Measurements from ENCODE around the gene MBD5. TPM values are rescaled to one million over a fixed set of nuclear protein-coding genes. Genes with fewer than 3 reads are reported as not detected.

Gene MBD5
- total RNA-seq, 1 donor from 2014 or later = 8.3 TPM

DNA sequence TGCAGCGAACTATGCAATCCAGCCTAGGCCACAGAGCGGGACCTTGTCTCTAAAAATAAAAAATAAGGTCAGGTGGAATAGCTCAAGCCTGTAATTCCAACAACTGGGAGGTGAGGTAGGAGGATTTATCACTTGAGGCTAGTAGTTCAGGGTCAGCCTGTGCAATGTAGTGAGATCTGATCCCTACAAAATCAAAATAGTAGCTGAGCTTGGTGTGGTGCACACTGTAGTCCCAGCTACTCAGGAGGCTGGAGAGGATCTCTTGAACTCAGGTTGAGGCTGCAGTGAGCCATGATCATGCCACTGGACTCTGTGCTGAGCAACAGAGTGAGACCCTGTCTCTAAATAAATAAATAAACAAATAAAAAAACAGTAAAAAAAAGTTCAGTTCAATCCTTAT, 5.7 kb downstream of the MBD5 start:
- no peak for DNase-seq (ENCODE audit: low spot score in 2 of 2)
- TF ChIP-seq, protein P1, sequence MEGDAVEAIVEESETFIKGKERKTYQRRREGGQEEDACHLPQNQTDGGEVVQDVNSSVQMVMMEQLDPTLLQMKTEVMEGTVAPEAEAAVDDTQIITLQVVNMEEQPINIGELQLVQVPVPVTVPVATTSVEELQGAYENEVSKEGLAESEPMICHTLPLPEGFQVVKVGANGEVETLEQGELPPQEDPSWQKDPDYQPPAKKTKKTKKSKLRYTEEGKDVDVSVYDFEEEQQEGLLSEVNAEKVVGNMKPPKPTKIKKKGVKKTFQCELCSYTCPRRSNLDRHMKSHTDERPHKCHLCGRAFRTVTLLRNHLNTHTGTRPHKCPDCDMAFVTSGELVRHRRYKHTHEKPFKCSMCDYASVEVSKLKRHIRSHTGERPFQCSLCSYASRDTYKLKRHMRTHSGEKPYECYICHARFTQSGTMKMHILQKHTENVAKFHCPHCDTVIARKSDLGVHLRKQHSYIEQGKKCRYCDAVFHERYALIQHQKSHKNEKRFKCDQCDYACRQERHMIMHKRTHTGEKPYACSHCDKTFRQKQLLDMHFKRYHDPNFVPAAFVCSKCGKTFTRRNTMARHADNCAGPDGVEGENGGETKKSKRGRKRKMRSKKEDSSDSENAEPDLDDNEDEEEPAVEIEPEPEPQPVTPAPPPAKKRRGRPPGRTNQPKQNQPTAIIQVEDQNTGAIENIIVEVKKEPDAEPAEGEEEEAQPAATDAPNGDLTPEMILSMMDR (IDR thresholded peaks at IDR 0.05) = no peak
- H3K27ac ChIP-seq = no peak overlapping the region
- no peak overlapping the region for H3K4me3 ChIP-seq
- peaks cover 3 to 7% of the 10 kb centered on the region in 2 donors for H3K4me1 ChIP-seq
- no peaks in the 10 kb centered on the region for H3K9me3 ChIP-seq
- no peaks in the 10 kb centered on the region for H3K27me3 ChIP-seq
- H3K36me3 ChIP-seq = no peaks in the 10 kb centered on the region
- intact Hi-C loops (cut with DNase I) = loop anchor here (10.0 kb wide), 1 partner anchor 1558 kb away; the partner anchor contains the start of gene MMADHC

DNA sequence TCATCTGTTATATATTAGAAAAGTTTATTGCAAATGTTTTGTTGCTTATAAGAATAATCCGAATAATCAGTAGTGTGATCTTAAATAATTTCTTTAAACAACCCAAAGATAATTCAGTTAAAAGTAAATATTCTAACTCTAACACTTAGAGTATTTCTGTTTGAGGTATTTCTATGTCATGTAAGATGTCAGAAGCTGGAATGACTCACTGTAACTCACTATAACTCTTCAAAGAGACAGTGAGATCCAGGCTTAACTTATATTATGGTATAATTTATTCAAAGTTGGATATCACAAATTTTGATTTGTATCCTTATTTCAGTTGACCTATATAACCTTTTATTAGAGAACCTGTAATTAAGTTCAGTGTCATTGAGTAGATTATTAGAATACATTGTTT, 6.9 kb downstream of the MBD5 start:
- intact Hi-C loops (cut with DNase I) = loop anchor here (10.0 kb wide), 1 partner anchor 1557 kb away; the partner anchor contains the start of gene MMADHC
- Histone ChIP-seq H3K27me3 (no peaks in the 10 kb centered on the region), H3K36me3 (no peaks in the 10 kb centered on the region), H3K4me3 (no peak overlapping the region), H3K9me3 (no peaks in the 10 kb centered on the region), H3K27ac (no peak overlapping the region), H3K4me1 (peaks cover 0 to 3% of the 10 kb centered on the region in 2 donors)
- DNase-seq (ENCODE audit: low spot score in 2 of 2) = no peak
- TF ChIP-seq, protein P1 (IDR thresholded peaks at IDR 0.05) = no peak

DNA sequence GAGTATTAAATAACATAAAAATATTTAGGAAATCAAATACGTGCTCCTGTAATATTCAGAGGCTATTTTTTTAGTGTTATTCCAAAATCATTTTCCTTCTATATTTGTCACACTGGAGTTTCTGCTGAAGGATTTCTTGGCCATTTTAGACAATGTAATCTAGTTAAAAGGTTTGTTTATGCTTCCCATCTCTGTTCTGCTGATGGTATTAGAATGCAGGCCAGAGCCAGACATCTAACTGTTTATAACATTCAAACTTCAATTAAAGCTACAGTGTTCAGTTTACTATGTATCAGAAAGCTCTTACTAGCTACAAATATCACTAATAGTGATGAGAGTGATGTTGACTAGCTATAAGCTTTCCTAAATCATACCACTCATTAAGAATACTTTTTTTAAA, 7.9 kb downstream of the MBD5 start:
- TF ChIP-seq, protein P1 (IDR thresholded peaks at IDR 0.05) = no peak
- Histone ChIP-seq H3K36me3 (no peaks in the 10 kb centered on the region), H3K9me3 (no peaks in the 10 kb centered on the region), H3K4me1 (no peaks in the 10 kb centered on the region), H3K27me3 (no peaks in the 10 kb centered on the region), H3K4me3 (no peak overlapping the region), H3K27ac (no peak overlapping the region)
- DNase-seq (ENCODE audit: low spot score in 2 of 2) = no peak
- intact Hi-C loops (cut with DNase I) = loop anchor here (10.0 kb wide), 1 partner anchor 1556 kb away; the partner anchor contains the start of gene MMADHC

DNA sequence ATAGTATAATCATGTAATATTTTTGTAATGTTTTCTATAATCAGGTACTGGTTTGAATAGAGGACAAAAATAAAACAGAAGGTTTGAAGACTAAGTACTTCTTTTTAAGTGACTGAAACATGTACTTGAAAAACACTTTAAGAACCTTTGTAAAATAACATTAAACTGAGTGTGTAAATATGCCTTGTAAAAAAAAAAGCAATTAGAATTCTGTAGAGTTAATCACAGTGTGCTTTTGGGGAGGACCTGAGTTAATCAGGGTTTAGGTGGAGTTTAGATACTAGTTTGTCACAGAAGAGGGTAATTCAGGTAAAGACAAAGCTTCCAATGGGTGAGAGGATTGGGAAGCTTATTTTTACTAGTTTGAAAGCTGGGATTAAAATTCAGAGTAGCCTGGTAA, 10.3 kb downstream of the MBD5 start:
- H3K27me3 ChIP-seq = no peaks in the 10 kb centered on the region
- TF ChIP-seq, protein P1 (IDR thresholded peaks at IDR 0.05) = no peak
- H3K4me3 ChIP-seq = no peak overlapping the region
- intact Hi-C loops (cut with DNase I) = no loop called here
- no peaks in the 10 kb centered on the region for H3K4me1 ChIP-seq
- no peak overlapping the region for H3K27ac ChIP-seq
- no peaks in the 10 kb centered on the region for H3K36me3 ChIP-seq
- H3K9me3 ChIP-seq = no peaks in the 10 kb centered on the region
- no peak for DNase-seq (ENCODE audit: low spot score in 2 of 2)

DNA sequence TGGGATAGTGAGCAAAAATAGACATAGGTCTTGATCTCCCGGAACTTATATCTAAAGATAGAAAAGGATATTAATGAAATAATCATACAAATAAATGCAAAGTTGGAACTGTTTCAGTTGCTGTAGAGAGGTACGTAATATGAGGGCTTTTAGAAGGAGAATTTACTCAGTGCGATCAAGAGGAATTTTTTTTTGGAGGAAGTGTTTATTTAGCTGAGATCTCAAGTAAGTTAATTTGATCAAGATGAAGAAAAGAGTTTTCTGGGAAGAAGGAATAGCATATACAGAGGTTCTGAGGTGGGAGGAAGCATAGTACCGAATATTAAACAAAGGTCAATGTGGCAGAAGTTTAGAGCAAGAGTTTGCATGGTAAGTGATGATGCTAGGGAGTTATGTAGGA, 11.3 kb downstream of the MBD5 start:
- TF ChIP-seq, protein P1 (IDR thresholded peaks at IDR 0.05) = no peak

DNA sequence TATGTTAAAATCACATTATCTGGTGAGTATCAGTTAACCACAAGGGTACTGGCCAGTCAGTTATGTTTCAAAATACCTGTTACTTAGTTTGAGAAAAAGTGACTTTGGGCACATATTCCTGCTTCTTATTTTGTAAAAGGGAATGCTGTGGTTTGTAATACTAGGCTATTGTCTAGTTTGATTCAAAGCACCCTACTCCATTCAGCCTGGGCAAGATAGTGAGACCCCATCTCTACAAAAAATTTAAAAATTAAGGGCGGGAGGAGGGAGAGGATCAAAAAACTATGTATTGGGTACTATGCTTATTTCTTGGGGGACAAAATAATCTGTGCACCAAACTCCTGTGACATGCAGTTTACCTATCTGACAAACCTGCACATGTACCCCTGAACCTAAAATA, 18.9 kb downstream of the MBD5 start:
- intact Hi-C loops (cut with DNase I) = no loop called here
- Histone ChIP-seq H3K27me3 (no peaks in the 10 kb centered on the region), H3K36me3 (no peaks in the 10 kb centered on the region), H3K4me3 (no peak overlapping the region), H3K27ac (no peak overlapping the region), H3K4me1 (no peaks in the 10 kb centered on the region), H3K9me3 (no peaks in the 10 kb centered on the region)
- TF ChIP-seq, protein P1 (IDR thresholded peaks at IDR 0.05) = no peak
- no peak for DNase-seq (ENCODE audit: low spot score in 2 of 2)

More for the DNA sequence above, 11.3 kb downstream of the MBD5 start:
- no peak for DNase-seq (ENCODE audit: low spot score in 2 of 2)
- Histone ChIP-seq H3K36me3 (no peaks in the 10 kb centered on the region), H3K27ac (no peak overlapping the region), H3K9me3 (no peaks in the 10 kb centered on the region), H3K27me3 (no peaks in the 10 kb centered on the region), H3K4me3 (no peak overlapping the region), H3K4me1 (no peaks in the 10 kb centered on the region)
- intact Hi-C loops (cut with DNase I) = no loop called here

Measured in ascending aorta (tissue), 2 donors.